ENCODE results near the gene PLCH1. TPM values are rescaled to one million over a fixed set of nuclear protein-coding genes. Genes with fewer than 3 reads are reported as not detected.
A peak's percentile ranks its signal among the peaks of the same experiment; 100 is the strongest.

PLCH1 gene
- total RNA-seq, 5 donors from 2014 or later (not counting 1 experiment from before 2014, with no cell fraction given) = 0.06 to 0.12 (median 0.09) TPM; not detected in 1

DNA sequence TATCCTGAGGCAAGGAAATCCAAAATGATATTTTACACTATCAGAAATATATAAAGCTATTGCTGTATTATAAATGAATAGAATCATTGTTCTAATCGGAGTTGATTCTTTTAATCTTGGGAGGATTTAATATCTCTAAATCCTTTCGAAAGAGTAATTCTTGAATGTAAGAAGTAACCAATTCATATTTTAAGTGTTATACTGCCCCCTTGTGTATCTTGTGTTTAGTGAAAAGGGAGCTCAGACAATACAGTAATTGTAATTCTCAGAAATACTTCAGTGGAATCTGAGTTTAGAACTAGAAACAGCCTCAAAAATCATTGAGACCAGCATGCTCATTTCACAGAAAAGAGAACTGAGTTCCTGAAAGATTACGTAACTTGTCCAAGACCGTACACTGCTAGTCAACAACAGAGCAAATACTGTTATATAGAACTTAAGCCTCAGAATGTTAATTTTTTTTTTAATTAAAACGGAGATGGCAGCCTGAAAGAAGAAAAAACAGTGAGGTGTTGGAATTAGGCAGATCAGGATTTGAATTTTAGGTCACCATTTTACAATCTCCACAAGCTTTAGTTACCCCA, 42.9 kb downstream of the PLCH1 start:
- POLR2A ChIA-PET = no interaction called here
- Mint-ChIP-seq H3K4me1 (no peaks in the 10 kb centered on the region), H3K4me3 (no peak overlapping the region), H3K27ac (no peak overlapping the region), H3K9me3 (no peaks in the 10 kb centered on the region), H3K36me3 (no peaks in the 10 kb centered on the region), H3K27me3 (peaks cover 3 to 9% of the 10 kb centered on the region in 2 donors)
- DNase-seq (peak in 1 of 35 experiments; percentile 55), ATAC-seq (replicated peaks in 1 of 4) (no peak)
- no CpG with 5 or more reads among the region's 5 CpGs for WGBS (ENCODE audit: insufficient coverage)
- no peaks in the 10 kb centered on the region for H3K36me3 ChIP-seq (ENCODE audit: control insufficient read depth in 2 of 2, extremely low read depth in 1 of 2, insufficient read depth in 1 of 2, low read length in 1 of 2)
- no peaks in the 10 kb centered on the region for H3K4me1 ChIP-seq (ENCODE audit: control insufficient read depth in 1 of 2, extremely low read depth in 1 of 2, insufficient read depth in 2 of 2, low read length in 2 of 2)
- no peak overlapping the region for H3K4me3 ChIP-seq (ENCODE audit: control insufficient read depth in 1 of 2, extremely low read depth in 1 of 2, low read length in 1 of 2)
- no peaks in the 10 kb centered on the region for H3K27me3 ChIP-seq (replicated peaks in 1 of 2; ENCODE audit: control insufficient read depth in 2 of 2, extremely low read depth in 1 of 2, insufficient read depth in 2 of 2, low read length in 1 of 2)
- no peaks in the 10 kb centered on the region for H3K9me3 ChIP-seq
- CTCF ChIA-PET = interaction anchor here (0.5 to 3.6 kb wide), 27 partner anchors 9 to 1410 kb away, joined by 3 to 43 read pairs (median 3); partner anchors contain the start of gene C3orf33 (in 1 of the 2)
- H3K27ac ChIP-seq (ENCODE audit: low read length) = no peak overlapping the region

DNA sequence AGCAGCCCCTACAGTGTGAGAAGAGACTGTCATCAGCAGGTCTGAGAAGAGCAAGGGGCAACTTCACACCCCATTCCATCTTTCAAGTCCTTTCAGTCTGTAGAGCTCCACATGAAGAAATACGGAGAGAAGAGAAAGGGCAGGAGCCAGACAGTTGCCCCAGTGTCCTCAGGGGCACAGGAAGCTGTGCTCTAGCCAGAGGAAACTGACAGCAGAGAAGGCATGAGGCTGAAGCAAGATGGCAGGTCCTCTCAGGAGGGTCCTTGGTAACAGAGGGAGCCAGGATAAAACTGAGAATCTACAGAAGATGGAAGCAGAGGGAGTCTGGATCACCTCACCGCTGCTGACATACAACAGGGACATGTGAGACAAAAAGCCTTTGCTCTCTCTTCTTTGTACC, 47.3 kb downstream of the PLCH1 start:
- POLR2A ChIA-PET = interaction anchor here in 1 of 2 donors (0.6 kb wide), 1 partner anchor 1376 kb away, joined by 4 read pairs; no protein-coding TSS in a partner anchor

DNA sequence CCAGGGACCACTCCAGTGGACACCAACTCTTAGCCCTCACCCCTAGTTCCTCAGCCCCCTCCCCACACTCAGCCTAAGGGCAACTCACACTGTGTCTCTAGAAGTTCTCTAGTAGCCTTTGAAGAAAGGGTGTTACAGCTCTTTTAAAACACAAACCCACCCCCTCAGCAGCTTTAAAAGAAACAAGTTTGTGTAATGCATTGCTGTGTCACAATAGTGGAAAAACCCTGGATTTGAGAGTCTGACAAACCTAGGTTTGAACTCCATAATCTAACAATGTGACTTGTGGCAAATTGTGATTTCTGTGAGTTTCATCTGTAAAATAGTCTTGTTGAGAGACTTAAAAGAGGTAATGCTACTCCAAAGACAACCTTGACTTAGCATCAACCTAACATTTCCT, 54.0 kb downstream of the PLCH1 start:
- ChIA-PET CTCF (interaction anchor here in 1 of 2 donors (0.9 to 1.5 kb wide), 2 partner anchors 11 to 20 kb away, joined by 3 to 5 read pairs; no protein-coding TSS in a partner anchor), POLR2A (no interaction called here)
- Histone ChIP-seq H3K9me3 (no peaks in the 10 kb centered on the region), H3K36me3 (ENCODE audit: control insufficient read depth in 2 of 2, extremely low read depth in 1 of 2, insufficient read depth in 1 of 2, low read length in 1 of 2) (no peaks in the 10 kb centered on the region), H3K4me3 (ENCODE audit: control insufficient read depth in 1 of 2, extremely low read depth in 1 of 2, low read length in 1 of 2) (no peak overlapping the region), H3K27ac (ENCODE audit: low read length) (no peak overlapping the region), H3K4me1 (ENCODE audit: control insufficient read depth in 1 of 2, extremely low read depth in 1 of 2, insufficient read depth in 2 of 2, low read length in 2 of 2) (no peaks in the 10 kb centered on the region), H3K27me3 (replicated peaks in 1 of 2; ENCODE audit: control insufficient read depth in 2 of 2, extremely low read depth in 1 of 2, insufficient read depth in 2 of 2, low read length in 1 of 2) (peaks cover 0 to 4% of the 10 kb centered on the region in 2 experiments)
- Mint-ChIP-seq H3K36me3 (no peaks in the 10 kb centered on the region), H3K9me3 (no peaks in the 10 kb centered on the region), H3K27ac (no peak overlapping the region), H3K27me3 (peaks cover 0 to 4% of the 10 kb centered on the region in 2 donors), H3K4me3 (no peak overlapping the region), H3K4me1 (no peaks in the 10 kb centered on the region)
- no peak for DNase-seq
- no peak for ATAC-seq (replicated peaks in 1 of 4)

More for the DNA sequence above, 47.3 kb downstream of the PLCH1 start:
- no peaks in the 10 kb centered on the region for H3K36me3 Mint-ChIP-seq
- no peak overlapping the region for H3K27ac Mint-ChIP-seq
- H3K9me3 Mint-ChIP-seq = no peaks in the 10 kb centered on the region
- CTCF ChIA-PET = no interaction called here
- Histone ChIP-seq H3K4me1 (ENCODE audit: control insufficient read depth in 1 of 2, extremely low read depth in 1 of 2, insufficient read depth in 2 of 2, low read length in 2 of 2) (no peaks in the 10 kb centered on the region), H3K4me3 (ENCODE audit: control insufficient read depth in 1 of 2, extremely low read depth in 1 of 2, low read length in 1 of 2) (no peak overlapping the region), H3K27me3 (replicated peaks in 1 of 2; ENCODE audit: control insufficient read depth in 2 of 2, extremely low read depth in 1 of 2, insufficient read depth in 2 of 2, low read length in 1 of 2) (no peaks in the 10 kb centered on the region), H3K9me3 (no peaks in the 10 kb centered on the region), H3K27ac (ENCODE audit: low read length) (no peak overlapping the region), H3K36me3 (ENCODE audit: control insufficient read depth in 2 of 2, extremely low read depth in 1 of 2, insufficient read depth in 1 of 2, low read length in 1 of 2) (no peaks in the 10 kb centered on the region)
- 89% methylated on average over 1 of the region's 2 CpGs for WGBS (ENCODE audit: insufficient coverage)
- H3K4me3 Mint-ChIP-seq = no peak overlapping the region
- H3K4me1 Mint-ChIP-seq = no peaks in the 10 kb centered on the region
- DNase-seq (no peak), ATAC-seq (replicated peaks in 1 of 4) (no peak)
- H3K27me3 Mint-ChIP-seq = peaks cover 0 to 3% of the 10 kb centered on the region in 2 donors

DNA sequence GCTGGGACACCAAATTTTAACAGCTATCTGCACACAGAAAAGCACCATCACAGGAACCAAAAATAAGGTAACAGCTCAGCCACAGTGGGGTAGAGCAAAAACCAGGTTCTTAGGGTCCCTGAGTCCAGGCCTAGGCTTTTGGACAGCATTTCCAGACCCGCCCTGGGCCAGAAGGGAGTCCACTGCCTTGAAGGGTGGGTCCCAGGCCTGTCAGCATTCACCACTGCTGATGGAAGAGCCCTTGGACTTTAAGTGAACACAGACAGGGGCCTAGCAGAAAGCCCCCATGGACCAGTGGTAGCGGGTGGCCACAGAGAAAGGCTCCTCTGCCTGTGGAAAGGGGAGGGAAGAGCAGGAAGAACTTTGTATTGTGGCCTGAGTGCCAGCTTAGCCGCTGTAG, 56.4 kb downstream of the PLCH1 start:
- no peaks in the 10 kb centered on the region for H3K4me1 ChIP-seq (ENCODE audit: control insufficient read depth in 1 of 2, extremely low read depth in 1 of 2, insufficient read depth in 2 of 2, low read length in 2 of 2)
- peaks cover 0 to 4% of the 10 kb centered on the region in 2 experiments for H3K27me3 ChIP-seq (replicated peaks in 1 of 2; ENCODE audit: control insufficient read depth in 2 of 2, extremely low read depth in 1 of 2, insufficient read depth in 2 of 2, low read length in 1 of 2)
- H3K4me1 Mint-ChIP-seq = no peaks in the 10 kb centered on the region
- no peak overlapping the region for H3K27ac Mint-ChIP-seq
- H3K9me3 ChIP-seq = no peaks in the 10 kb centered on the region
- H3K27ac ChIP-seq (ENCODE audit: low read length) = no peak overlapping the region
- H3K4me3 ChIP-seq (ENCODE audit: control insufficient read depth in 1 of 2, extremely low read depth in 1 of 2, low read length in 1 of 2) = no peak overlapping the region
- DNase-seq (no peak), ATAC-seq (replicated peaks in 1 of 4) (no peak)
- H3K9me3 Mint-ChIP-seq = no peaks in the 10 kb centered on the region
- H3K36me3 ChIP-seq (ENCODE audit: control insufficient read depth in 2 of 2, extremely low read depth in 1 of 2, insufficient read depth in 1 of 2, low read length in 1 of 2) = no peaks in the 10 kb centered on the region
- POLR2A ChIA-PET = no interaction called here
- 85% methylated on average over 3 of the region's 3 CpGs for WGBS (ENCODE audit: insufficient coverage)
- no peak overlapping the region for H3K4me3 Mint-ChIP-seq
- H3K36me3 Mint-ChIP-seq = no peaks in the 10 kb centered on the region
- peaks cover 0 to 6% of the 10 kb centered on the region in 2 donors for H3K27me3 Mint-ChIP-seq
- CTCF ChIA-PET = no interaction called here

DNA sequence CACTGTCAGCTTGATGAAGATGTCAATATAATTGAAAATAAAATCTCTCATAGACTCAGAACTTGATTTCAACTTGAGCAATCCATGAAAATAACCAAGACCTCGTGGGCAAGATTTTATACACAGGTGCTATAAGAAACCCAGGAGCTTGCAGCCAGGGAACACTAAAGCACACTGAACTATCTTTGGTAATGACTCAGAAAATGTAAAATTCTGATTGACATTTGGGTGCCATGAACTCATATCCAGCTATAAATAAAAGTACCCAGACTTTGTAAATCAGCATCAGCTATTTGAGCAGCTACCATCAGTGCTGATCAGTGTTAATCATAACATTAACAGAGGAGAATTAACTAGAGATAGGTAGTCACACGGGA, 61.5 kb downstream of the PLCH1 start:
- Mint-ChIP-seq H3K36me3 (no peaks in the 10 kb centered on the region), H3K27me3 (peaks cover 4 to 5% of the 10 kb centered on the region in 2 donors), H3K4me3 (no peak overlapping the region), H3K27ac (no peak overlapping the region), H3K9me3 (no peaks in the 10 kb centered on the region), H3K4me1 (no peaks in the 10 kb centered on the region)
- WGBS (ENCODE audit: insufficient coverage) = no CpG with 5 or more reads among the region's 2 CpGs
- H3K36me3 ChIP-seq (ENCODE audit: control insufficient read depth in 2 of 2, extremely low read depth in 1 of 2, insufficient read depth in 1 of 2, low read length in 1 of 2) = no peaks in the 10 kb centered on the region
- no peaks in the 10 kb centered on the region for H3K9me3 ChIP-seq
- DNase-seq = no peak
- POLR2A ChIA-PET = no interaction called here
- ATAC-seq (replicated peaks in 1 of 4) = no peak
- no peak overlapping the region for H3K4me3 ChIP-seq (ENCODE audit: control insufficient read depth in 1 of 2, extremely low read depth in 1 of 2, low read length in 1 of 2)
- no peaks in the 10 kb centered on the region for H3K4me1 ChIP-seq (ENCODE audit: control insufficient read depth in 1 of 2, extremely low read depth in 1 of 2, insufficient read depth in 2 of 2, low read length in 2 of 2)
- CTCF ChIA-PET = no interaction called here
- no peaks in the 10 kb centered on the region for H3K27me3 ChIP-seq (replicated peaks in 1 of 2; ENCODE audit: control insufficient read depth in 2 of 2, extremely low read depth in 1 of 2, insufficient read depth in 2 of 2, low read length in 1 of 2)
- H3K27ac ChIP-seq (ENCODE audit: low read length) = no peak overlapping the region

DNA sequence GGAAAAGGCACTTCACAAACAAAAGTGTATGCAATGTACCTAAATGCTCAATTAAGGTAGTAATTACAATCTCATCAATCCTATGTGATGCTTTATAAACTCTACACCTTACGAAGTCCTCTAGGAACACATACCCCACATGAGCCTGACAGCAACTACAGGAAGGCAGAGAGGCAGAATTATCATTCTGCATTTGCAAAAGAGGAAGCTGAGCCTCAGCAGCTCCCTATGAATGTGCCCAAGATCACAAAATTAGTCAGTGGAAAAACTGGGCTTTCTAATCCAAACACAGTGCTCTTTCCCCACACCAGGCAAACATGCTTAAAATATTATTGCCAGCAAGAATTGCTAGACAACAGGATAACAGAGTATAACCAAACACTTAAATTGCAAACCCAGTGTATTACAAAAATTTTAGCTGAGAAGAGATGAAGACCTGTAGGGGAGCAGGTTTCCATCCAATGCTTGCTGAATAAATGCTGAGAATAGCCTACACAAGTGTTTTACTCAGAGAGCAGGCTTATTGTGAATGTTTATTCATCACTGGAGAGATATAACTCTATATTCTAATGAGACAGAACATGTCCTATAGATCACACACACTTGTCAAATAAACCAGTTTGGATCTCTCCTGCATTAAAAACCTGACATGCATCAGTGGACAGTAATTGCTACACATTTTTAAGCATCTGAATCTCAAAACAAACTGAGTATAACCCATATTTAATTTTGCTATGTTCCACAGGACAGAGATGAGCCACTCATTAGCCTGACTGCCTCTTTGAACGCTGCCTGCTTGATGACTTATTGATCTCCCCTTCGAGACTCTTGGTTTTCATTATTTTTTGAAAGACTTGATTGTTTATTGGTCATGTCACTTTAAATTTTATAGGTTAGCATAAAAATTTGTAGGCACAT, 62.2 kb downstream of the PLCH1 start:
- ATAC-seq (replicated peaks in 1 of 4) = no peak
- Histone ChIP-seq H3K27me3 (replicated peaks in 1 of 2; ENCODE audit: control insufficient read depth in 2 of 2, extremely low read depth in 1 of 2, insufficient read depth in 2 of 2, low read length in 1 of 2) (no peaks in the 10 kb centered on the region), H3K9me3 (no peaks in the 10 kb centered on the region), H3K4me1 (ENCODE audit: control insufficient read depth in 1 of 2, extremely low read depth in 1 of 2, insufficient read depth in 2 of 2, low read length in 2 of 2) (no peaks in the 10 kb centered on the region), H3K36me3 (ENCODE audit: control insufficient read depth in 2 of 2, extremely low read depth in 1 of 2, insufficient read depth in 1 of 2, low read length in 1 of 2) (no peaks in the 10 kb centered on the region), H3K4me3 (ENCODE audit: control insufficient read depth in 1 of 2, extremely low read depth in 1 of 2, low read length in 1 of 2) (no peak overlapping the region), H3K27ac (ENCODE audit: low read length) (no peak overlapping the region)
- POLR2A ChIA-PET = interaction anchor here in 1 of 2 donors (0.6 kb wide), 1 partner anchor 32 kb away, joined by 3 read pairs; no protein-coding TSS in a partner anchor
- no peak overlapping the region for H3K4me3 Mint-ChIP-seq
- H3K4me1 Mint-ChIP-seq = no peaks in the 10 kb centered on the region
- H3K9me3 Mint-ChIP-seq = no peaks in the 10 kb centered on the region
- DNase-seq = no peak
- CTCF ChIA-PET = no interaction called here
- peaks cover 4% of the 10 kb centered on the region in 2 donors for H3K27me3 Mint-ChIP-seq
- 40% methylated on average over 1 of the region's 3 CpGs for WGBS (ENCODE audit: insufficient coverage)
- no peak overlapping the region for H3K27ac Mint-ChIP-seq
- H3K36me3 Mint-ChIP-seq = no peaks in the 10 kb centered on the region
